ENCODE measurements around the gene PTER. TPM values are rescaled to one million over a fixed set of nuclear protein-coding genes. Genes with fewer than 3 reads are reported as not detected.

The PTER gene
- total and polyA plus RNA-seq, 2 experiments from 2014 or later: 3.3 to 5.3 TPM

GRCh38 chr10:16449454-16449853 lies 12.6 kb downstream of the PTER start:
- Histone ChIP-seq H3K27ac (no peak overlapping the region), H3K36me3 (no peaks in the 10 kb centered on the region), H3K9me3 (ENCODE audit: low read depth) (no peaks in the 10 kb centered on the region), H3K4me3 (no peak overlapping the region), H3K4me1 (ENCODE audit: low read depth) (no peaks in the 10 kb centered on the region), H3K27me3 (no peaks in the 10 kb centered on the region)
- no peak for TF ChIP-seq CTCF (IDR thresholded peaks at IDR 0.05; ENCODE audit: low read depth, low read length)
- DNase-seq (ENCODE audit: low read depth in 1 of 2, low spot score in 1 of 2): no peak

GRCh38 chr10:16458166-16458955 lies 21.6 kb downstream of the PTER start:
- no peak for TF ChIP-seq CTCF (IDR thresholded peaks at IDR 0.05; ENCODE audit: low read depth, low read length)
- no peaks in the 10 kb centered on the region for H3K27me3 ChIP-seq

GRCh38 chr10:16459423-16459939 lies 22.7 kb downstream of the PTER start:
- no peak for DNase-seq (ENCODE audit: low read depth in 1 of 2, low spot score in 1 of 2)
- H3K27me3 ChIP-seq: no peaks in the 10 kb centered on the region
- H3K4me3 ChIP-seq: no peak overlapping the region
- H3K27ac ChIP-seq: no peak overlapping the region
- no peaks in the 10 kb centered on the region for H3K9me3 ChIP-seq (ENCODE audit: low read depth)
- no peaks in the 10 kb centered on the region for H3K4me1 ChIP-seq (ENCODE audit: low read depth)
- H3K36me3 ChIP-seq: no peaks in the 10 kb centered on the region
- no peak for TF ChIP-seq CTCF (IDR thresholded peaks at IDR 0.05; ENCODE audit: low read depth, low read length)

More at GRCh38 chr10:16458166-16458955, 21.6 kb downstream of the PTER start:
- Histone ChIP-seq H3K4me3 (no peak overlapping the region), H3K9me3 (ENCODE audit: low read depth) (no peaks in the 10 kb centered on the region), H3K27ac (no peak overlapping the region), H3K4me1 (ENCODE audit: low read depth) (no peaks in the 10 kb centered on the region), H3K36me3 (no peaks in the 10 kb centered on the region)
- DNase-seq (ENCODE audit: low read depth in 1 of 2, low spot score in 1 of 2): no peak

- Histone ChIP-seq H3K4me3 (no peak overlapping the region), H3K27ac (no peak overlapping the region), H3K27me3 (no peaks in the 10 kb centered on the region), H3K4me1 (ENCODE audit: low read depth) (no peaks in the 10 kb centered on the region), H3K9me3 (ENCODE audit: low read depth) (no peaks in the 10 kb centered on the region), H3K36me3 (no peaks in the 10 kb centered on the region)
- DNase-seq (ENCODE audit: low read depth in 1 of 2, low spot score in 1 of 2): no peak
- TF ChIP-seq CTCF (IDR thresholded peaks at IDR 0.05; ENCODE audit: low read depth, low read length): no peak
These were observed 29.2 kb downstream of the PTER start for GRCh38 chr10:16466001-16466400.

- Histone ChIP-seq H3K36me3 (no peaks in the 10 kb centered on the region), H3K4me1 (ENCODE audit: low read depth) (no peaks in the 10 kb centered on the region), H3K9me3 (ENCODE audit: low read depth) (no peaks in the 10 kb centered on the region), H3K4me3 (no peak overlapping the region), H3K27ac (no peak overlapping the region), H3K27me3 (no peaks in the 10 kb centered on the region)
- TF ChIP-seq CTCF (IDR thresholded peaks at IDR 0.05; ENCODE audit: low read depth, low read length): no peak
- DNase-seq (ENCODE audit: low read depth in 1 of 2, low spot score in 1 of 2): no peak
These were observed 33.9 kb downstream of the PTER start for GRCh38 chr10:16470747-16471146.
